IPS-11a (cell line): ENCODE results near the gene ABLIM3.
A peak's percentile ranks its signal among the peaks of the same experiment; 100 is the strongest.

Source experiments
- H3K4me3 ChIP-seq: one replicate; pipeline ENCODE4 v1.5.1; 2013; ENCODE audit warnings: low read depth, low read length, control low read depth

ABLIM3 gene

GRCh38 chr5:149132474-149132873 lies 8.8 kb upstream of the ABLIM3 start:
- no peak overlapping the region for H3K4me3 ChIP-seq

DNA sequence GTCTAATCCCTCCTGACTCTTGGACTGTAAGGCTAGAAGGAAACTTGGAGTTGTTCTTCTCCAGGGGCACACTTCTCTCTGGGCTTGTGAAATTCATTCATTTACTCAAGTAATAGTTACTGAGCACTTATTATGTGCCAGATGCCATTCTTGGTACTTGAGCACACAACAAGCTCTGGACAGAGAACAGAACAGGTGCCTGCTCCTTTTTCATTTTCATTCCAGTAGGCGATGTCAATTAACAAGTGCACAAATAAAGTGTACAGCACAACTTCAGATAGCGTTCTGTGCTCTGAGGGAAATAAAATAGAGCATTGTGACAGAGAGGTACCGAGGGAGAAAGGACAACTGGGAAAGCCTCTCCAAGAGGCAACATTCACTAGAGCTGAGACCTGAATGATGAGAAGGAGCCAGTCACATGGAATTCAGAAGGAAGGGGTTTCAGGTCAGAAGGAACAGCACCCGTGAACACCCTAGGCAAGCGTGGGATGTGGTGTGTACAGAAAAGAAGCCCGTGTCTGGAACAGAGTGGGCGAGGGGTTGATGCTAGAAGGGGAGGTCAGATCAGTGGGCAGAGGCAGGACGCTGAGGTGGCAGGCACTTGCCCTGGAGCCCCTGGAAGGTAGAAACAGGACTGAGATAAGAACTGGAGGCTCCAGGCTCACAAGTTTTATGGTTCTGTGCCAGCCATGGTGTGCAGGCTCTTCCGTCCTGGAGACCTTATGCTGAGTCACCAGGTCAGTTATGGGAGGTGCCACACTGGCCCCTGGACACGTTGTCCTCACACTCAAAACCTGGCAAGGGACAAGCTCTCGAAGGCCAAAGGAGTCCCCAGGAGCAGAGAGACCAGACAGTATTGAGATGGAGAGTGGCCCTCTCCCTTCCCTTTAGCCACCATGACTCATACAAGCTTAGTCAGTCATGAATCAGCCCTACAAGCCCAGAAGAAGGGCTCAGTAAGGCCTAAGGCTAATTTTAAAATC lies 7.2 kb upstream of the ABLIM3 start:
- H3K4me3 ChIP-seq, result no peak overlapping the region

DNA sequence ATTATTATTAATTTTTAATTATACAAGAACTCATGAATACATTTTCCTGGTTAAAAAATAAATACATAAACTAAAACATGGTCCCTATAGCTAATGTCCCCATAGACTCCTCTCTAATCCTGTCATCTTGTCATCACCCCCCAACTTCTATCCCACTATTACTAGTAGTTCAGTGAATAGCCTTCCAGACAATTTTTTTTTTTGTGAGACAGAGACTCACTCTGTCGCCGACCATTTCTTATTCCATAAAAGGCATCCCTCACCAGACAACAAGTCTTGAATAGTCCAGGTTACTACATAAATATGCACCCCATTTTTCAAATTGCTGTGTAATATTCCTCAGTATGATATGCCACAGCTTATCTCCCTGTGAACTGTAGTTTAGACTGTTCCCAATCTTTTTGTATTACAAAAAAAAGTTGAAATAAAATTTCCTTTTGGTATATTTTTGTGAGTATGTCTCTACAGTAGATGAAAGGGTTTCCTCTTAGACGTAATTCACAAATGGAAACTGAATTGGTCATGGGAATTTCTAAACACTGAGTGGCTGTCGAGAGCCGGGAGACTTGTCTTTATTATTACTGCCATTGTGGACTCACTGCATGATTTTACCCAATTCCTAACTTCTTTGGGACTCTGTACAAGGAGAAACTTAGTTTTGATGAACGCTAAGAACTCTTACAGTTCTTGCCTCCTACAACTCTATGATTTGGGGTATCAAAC lies 6.4 kb upstream of the ABLIM3 start:
- no peak overlapping the region for H3K4me3 ChIP-seq

DNA sequence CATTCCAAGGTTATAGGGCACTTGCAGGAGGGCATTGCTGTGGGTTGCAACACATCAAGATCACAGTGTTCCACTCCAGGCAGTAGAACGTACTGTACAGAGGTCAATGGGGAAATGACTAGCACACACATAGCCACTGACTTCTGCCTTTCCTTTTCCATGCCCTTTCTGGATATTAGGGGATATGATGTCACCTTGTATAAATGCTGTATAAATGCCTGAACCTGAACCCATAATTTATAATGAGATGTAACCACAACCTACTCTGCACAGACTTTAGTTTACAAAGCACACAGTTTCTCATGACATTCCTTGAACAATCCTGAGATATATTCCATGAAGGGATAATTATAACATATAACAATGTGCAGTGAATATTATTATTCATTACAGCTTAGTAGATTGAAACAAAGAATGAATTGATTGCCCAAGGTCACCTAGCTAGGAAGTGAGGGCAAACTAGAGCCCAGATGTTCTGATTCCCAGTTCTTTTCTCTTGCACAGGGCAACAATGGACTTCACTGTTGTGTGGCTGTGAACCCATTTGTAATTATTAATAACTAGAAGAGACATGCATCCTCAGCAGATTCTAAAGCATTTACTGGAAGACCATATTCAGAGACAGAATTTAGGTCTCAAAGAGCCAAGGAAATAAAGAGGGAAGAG lies 5.6 kb upstream of the ABLIM3 start:
- H3K4me3 ChIP-seq, result no peak overlapping the region

- no peak overlapping the region for H3K4me3 ChIP-seq
Observed at GRCh38 chr5:149138182-149138923, 2.9 kb upstream of the ABLIM3 start.

GRCh38 chr5:149140197-149141002 lies 893 bp upstream of the ABLIM3 start:
- no peak overlapping the region for H3K4me3 ChIP-seq

DNA sequence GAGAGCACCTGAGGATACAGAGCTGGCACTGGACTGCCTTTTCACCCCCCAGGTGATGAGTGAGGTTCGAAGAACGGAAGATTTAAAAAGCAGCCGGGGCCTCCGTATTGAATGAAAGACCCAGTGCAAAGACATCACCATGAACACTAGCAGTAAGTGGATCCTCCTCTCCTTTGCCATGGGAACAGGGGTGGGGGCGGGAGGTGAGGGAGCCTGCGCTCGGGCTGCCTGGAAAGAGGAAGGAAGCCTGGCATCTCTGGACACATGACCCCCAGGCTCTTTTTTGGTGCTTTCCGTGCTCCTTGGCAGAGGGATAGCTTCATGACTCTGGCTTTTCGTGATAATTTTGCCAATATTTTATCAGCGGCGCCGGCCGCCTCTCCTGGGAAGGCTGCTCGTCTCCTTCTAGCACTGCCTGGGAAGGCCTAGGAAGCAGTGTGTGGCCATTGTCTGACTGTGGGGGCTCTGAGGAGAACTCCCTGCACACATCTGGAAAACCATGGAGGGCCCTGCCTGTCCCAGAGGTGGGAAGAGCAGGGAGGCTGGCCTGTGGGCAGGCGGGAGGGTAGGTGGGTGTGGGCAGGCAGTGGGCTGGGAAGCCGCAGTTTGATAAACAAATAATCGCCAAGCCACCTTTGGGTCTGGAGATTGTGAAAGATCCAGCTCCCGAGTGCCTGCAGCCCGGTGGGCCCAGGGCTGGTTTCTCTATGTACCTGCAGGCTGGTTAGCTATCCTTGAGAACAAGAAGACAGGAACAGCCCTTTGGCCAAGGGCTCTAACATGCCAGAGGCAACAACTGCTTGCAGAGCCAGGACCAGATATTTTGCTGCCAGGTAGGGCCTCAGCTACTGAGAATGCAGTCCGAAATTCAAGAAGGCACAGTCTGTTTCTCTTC lies 911 bp downstream of the ABLIM3 start:
- H3K4me3 ChIP-seq, result peak overlapping the region; percentile 56

DNA sequence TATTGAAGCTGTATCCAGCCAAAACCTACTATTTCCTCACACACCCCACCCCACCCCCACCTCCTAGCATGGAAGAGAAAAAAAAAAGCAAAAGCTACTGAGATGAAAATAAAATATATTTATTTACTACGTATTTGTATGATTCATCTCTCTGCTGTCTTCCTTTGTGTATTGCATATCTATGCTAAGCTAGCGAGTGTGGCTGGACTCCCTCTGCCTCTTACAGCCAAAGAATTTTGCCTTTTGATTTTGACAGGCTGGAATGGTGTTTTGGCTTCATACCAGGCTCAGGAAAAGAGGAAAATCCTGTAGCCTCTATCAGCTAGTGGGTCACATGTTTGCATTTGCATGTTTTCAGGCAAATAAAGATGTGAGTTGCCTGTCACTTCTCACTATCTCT lies 2.2 kb downstream of the ABLIM3 start:
- no peak overlapping the region for H3K4me3 ChIP-seq

- no peak overlapping the region for H3K4me3 ChIP-seq
Observed at GRCh38 chr5:149144637-149145036, 3.3 kb downstream of the ABLIM3 start.

GRCh38 chr5:149145138-149145537 lies 3.8 kb downstream of the ABLIM3 start:
- H3K4me3 ChIP-seq, result no peak overlapping the region

- no peak overlapping the region for H3K4me3 ChIP-seq
Observed at GRCh38 chr5:149147676-149148075, 6.4 kb downstream of the ABLIM3 start.

- no peak overlapping the region for H3K4me3 ChIP-seq
Observed at GRCh38 chr5:149149942-149150341, 8.6 kb downstream of the ABLIM3 start.

DNA sequence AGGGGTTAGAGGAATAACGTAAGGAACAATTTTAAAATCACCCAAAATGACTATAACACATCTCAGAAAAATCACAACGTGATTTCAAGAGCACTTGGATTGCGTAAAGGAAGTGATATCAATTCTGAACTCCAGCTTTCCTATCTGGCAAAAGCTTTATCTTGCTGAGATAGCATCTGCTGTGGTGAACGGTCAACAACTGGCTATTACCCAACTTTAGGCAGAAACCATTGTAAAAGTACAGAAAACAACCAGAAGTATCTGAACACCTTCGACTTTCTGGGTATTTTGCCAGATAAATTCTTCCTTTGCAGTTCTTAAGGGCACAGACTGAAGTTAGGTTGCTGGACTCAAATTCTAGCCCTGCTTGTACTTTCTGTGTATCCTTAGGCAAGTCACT lies 9.2 kb downstream of the ABLIM3 start:
- no peak overlapping the region for H3K4me3 ChIP-seq

- no peak overlapping the region for H3K4me3 ChIP-seq
Observed at GRCh38 chr5:149151717-149152116, 10.4 kb downstream of the ABLIM3 start.

DNA sequence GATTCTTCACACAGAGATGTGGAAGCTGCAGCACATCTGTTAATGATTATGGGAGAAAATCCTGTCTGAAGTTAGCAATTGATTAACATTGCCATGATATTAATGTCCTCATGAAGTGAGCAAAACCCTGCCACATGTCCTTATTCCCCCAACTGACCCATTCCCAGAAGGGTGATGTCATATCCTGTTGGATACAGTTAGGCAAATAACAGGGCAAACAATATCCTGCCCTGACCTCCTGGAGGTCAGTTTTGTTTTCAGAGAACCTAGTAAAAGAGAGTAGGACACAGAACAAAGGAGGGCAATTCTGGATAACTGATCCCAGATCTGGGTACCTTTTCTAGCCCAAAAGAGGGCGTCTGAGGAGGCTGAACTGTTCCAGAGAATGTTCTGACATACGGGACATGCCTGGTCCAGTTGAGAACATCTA lies 11.0 kb downstream of the ABLIM3 start:
- H3K4me3 ChIP-seq, result no peak overlapping the region

DNA sequence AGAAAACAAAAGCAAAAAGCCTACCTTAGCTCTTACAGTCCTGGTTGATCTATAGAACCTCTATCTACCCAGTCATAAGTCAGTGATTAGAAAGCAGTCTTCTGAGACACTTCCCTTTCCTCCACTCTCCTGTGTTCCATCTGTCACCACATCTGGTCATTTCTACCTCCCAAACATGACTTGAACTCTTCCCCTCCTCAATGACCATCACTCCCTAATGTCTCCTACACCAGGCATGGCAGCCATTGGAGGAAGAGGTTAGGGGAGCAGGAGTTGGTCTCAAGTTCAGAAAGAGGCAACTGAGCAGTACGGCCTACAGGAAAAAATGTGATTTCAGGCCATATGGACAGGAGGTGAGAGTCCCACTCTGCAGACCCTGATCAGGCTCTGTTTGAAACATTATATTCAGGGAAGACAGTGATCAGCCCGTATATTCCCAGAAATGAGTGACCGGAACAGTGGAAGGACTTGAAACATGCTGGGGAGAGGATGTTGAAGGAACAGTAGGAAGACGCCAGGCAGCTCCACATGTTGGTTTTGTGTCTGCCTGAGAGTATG lies 12.0 kb downstream of the ABLIM3 start:
- no peak overlapping the region for H3K4me3 ChIP-seq

DNA sequence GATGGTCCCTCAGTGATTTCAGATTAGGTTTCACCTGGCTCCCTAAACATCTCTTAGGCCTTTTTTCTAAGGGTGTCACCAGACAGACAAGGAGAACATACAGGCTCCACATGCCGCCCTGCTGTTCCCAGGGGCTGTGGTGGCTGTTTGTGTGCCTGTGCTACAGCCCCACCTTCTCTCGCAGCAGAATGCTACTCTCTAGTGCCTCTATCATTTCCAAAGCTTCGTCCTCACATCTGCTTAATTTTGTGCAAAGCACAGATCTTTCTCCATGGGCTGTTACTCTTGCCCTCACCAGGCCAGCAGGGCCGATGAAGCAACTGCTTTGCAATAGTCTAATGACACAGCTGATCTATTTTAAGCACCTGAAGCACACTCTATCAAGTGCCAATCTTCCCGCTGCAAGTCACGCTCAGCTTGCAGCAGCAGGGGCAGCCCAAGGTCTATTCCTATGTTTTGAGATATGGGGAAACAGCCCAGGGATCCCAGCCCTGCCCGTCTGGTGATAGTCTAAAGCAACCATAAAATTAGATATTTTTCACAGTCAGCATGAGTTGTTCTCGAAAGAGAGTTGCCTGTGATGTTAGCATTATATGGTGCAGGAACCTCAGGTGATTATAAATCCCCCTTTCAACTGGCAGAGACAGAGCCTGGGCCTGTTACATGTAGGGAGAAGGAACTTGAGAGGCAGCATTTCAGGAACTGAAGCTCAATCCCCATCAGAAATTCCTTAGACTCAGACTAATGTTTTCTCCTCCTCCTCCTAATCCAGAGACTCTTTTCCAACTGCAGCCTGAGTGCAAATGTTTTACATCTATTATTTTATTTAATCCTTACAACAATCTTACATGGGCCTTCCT lies 12.7 kb downstream of the ABLIM3 start:
- no peak overlapping the region for H3K4me3 ChIP-seq

GRCh38 chr5:149154650-149155049 lies 13.4 kb downstream of the ABLIM3 start:
- no peak overlapping the region for H3K4me3 ChIP-seq
